M059J (cell line): ENCODE data around the gene ANKRD10. TPM values are rescaled to one million over a fixed set of nuclear protein-coding genes. Genes with fewer than 3 reads are reported as not detected.
A peak's percentile ranks its signal among the peaks of the same experiment; 100 is the strongest.

Experiments
- DNase-seq: peaks from one replicate; pipeline ENCODE4 v3.0.0-alpha.2; 2012; ENCODE audit warnings: low read depth
- total RNA-seq: library from RNA; depleted of rRNA; stranded (reverse); fragments of >200 nt; shearing (Covaris generic); gene quantifications from 2 replicates; pipeline ENCODE4 v1.2.3, GENCODE V29; 2014

Gene ANKRD10
- total RNA-seq, 1 experiment from 2014 or later, result 42.5 TPM

DNA sequence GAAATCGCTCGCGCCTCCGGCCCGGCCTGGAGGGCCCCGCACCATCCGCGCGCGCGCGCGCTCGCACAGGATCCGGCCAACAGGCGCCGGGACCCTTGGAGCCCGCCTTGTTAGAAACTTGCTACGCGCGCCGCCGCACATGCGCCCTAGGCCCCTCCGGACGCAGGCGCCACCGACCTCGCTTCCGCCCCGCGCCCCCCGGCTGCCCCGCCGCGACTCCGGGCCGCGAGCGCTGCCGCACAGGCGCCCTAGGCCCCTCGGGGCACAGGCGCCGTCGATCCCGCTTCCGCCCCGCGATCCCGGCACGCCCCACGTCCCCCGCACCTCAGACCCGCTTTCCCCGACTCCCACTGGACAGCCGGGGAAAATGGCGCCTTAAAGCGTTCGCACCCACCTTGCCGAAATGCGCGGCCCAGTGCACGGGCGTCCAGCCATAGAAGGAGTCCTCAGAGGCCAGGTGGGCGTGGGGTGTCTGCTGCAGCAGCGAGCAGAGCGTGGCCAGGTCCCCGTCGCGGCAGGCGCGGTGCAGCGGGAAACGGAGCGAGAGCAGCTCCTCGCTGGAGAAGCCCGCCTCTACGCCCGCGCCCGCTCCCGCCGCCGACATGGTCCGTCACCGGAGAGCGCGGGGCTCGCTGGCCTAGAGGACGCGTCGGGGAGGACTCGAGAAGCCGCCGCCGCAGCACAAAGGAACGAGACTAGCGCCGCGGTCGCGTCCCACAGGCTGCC, 375 bp downstream of the ANKRD10 start:
- peak; percentile 63 for DNase-seq

DNA sequence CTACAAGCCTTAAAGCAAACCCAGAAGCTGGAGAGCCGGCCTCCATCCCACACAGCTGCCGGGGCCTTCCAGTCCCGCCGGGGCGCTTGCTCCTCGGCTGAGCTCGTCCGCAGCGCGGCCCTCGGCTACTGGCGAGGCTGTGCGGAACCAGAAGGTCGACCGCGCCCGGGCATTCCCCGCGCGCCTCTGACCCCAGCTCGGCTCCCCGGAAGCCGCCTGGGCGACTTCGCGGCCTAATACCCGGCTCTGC, 863 bp downstream of the ANKRD10 start:
- no peak for DNase-seq

DNA sequence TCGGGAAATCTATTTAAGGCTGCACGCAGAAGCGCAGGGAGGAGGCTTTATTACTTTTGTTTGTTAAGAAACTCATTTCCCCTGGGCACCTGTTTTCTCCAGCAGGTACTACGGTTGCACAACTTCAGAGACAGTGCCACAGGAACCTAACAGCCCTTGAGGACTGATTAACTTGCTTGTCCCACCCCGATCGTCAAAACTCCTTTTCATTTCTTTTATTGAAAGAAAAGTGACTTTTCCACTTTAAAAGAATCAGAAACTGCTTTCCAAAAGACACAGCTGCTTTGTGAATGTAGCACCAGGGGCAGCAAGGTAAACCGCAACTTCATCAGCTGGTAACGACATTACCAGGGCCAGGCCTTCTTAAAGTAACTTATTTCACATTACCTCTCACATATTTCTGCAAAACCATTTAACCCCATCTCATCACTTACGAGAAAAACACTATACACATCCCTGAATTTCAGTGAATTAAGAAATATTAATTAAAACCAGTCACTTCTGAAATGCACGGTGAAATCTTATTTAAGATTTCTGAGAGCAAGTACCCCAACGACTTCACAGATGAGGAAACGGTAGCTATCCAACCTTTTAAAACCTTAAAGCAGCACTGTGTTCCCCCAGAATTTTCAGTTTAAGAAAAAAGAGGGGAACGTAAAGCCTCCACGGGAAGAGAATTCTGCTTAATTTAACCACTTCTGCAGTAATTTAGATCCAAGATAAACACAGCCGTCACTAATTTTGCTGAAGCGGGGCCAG, 1.4 kb downstream of the ANKRD10 start:
- DNase-seq, result peak; percentile 28

DNA sequence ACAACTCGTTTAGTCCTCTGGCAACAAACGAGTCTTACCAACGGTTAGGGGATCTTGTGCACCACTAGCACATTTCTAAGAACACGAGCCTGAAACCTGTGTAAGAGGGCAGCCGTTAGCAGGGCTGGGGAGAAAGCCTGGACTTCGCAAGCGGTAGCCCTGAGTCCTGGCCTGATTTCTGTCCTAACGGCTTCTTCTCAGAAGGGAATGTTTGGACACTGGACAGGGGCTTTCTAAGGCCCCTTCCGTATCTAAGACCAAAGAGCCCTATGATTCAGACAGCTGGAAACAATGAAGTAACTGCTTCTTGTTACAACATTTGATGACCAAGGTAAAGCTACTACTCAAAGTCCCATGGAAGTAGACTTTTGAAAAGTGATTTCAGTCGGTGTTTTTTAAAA, 2.2 kb downstream of the ANKRD10 start:
- peak; percentile 69 for DNase-seq

DNA sequence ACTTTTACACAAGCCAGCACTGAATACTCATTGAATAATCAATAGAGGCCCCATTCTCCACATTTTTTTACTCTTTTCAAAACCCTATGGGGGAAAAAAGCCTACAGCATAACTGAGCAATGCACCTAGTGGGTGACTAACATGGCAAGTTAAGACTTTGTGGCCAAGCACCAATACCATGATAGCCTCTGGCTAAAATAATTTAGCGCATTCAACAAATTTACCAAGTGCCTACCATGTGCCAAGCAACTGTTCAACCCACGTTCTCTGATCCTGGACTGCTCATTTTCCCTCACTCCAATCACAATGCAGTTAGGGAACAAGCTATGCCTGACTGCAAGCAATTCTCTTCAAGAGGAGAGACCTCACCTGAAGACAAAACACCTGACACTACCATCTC, 3.0 kb downstream of the ANKRD10 start:
- DNase-seq, result peak; percentile 84

DNA sequence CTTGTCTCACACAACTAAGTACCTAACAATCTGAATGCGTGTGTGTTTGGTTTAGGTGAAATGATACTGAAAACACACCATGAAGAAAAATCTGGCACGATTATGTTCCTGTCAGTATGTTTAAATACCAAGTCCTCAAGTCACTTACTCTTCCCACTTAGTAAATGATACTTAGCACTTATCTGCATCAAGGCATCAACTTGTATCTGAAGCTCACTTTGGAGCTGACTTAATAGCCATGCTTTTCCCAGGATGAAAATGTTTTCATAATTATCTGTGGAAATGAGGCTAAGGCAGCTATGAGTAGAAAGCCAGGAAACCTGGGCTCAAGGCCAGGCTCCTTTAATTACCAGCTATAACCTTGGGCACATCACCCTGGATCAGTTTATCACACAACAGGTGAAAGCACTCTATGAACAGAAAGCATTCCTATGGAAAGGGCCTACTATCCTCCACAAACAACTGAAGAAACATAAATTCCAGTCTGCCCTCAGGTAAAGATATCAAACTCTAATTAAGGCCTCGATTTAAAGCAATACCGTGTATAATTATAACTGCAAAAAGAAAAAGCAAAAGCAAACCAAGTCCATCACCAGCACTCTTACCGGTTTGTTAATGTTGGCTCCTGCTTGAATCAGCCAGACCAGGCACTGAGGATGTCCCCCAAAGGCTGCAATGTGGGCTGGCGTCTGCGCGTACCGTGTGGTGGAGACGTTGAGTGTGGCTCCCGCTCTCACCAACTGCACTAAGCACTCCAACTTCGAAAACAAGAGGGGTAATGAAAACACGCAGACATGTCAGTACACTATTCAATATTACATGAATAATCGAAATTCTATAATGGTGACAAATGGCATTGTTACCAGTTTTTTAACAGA, 4.6 kb downstream of the ANKRD10 start:
- no peak for DNase-seq

DNA sequence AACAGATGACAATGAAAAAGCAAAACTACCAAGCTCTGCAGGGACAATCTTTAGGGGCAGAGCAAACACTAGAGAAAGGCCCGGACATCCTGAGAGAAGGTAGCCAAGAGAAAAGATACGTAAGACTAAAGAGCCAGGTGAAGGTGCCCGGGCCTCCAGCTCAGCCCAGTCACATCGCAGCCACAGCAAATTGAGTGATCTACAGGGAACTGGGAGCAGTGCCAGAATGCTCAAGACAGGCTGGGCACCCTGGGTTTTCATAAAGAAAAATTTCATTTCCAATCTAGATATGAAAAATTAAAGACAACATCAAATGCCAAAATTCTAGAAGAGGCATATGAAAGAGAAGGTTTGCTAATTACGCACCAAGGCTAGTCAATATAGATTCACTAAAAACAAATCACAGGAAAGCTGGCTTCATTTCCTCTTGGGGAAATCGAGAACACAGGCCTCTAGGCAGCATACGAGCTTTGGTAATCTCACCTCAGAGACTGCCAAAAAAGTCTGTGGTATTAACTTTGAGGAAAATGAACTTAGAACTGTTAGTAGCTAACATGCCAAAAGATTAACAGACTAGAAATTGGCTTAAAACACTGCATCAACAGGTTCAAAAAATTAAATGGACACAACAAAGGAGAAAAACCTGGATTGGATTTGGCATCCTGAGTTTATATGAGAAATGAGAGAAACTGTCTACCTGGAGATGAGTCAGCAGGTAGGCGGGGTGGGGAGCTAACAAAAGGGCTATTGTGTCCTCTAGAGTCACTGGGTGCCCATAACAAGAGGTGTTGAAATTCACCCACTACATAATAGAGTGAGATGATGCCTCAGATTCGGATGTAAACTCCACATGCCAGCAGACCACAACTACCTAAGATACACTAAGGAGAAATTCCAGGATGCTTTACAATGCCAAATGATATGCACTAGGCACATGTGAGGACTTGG, 6.6 kb downstream of the ANKRD10 start:
- DNase-seq, result peak; percentile 67

DNA sequence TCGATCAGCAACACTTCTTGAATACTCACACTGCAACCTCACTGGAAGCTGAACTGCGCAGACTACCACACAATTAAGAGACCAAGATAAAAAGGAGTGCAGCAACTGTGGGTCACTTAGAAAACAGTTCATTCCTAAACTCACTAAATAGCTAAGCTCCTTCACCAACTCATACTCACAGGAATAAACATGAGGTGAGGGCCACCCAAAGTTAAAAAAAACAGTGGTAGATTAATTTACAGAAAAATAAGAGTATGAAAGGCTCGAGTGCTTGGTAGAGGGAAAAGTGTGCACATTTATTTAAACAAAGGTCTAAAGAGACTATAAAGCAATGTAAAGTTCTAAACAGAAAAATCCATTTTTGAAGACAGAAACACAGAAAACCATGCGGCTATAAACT, 7.6 kb downstream of the ANKRD10 start:
- no peak for DNase-seq

DNA sequence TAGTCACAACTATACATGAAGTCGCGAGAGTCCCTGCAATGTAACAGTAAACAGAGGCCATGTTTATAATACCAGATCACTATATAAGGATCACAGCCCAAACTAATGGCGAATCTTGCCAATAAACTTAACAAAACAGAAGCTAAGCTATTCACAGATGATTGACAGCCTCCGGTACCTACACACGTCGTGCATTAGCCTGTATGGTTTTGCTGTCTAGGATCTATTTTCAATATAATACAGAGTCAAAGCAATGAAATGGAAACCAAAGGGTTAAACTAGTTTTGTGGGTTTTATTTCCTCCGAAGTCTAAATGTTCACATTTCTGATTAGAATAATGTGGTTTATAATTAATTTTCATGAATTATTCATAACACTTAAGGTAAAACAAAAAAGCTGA, 10.1 kb downstream of the ANKRD10 start:
- no peak for DNase-seq

DNA sequence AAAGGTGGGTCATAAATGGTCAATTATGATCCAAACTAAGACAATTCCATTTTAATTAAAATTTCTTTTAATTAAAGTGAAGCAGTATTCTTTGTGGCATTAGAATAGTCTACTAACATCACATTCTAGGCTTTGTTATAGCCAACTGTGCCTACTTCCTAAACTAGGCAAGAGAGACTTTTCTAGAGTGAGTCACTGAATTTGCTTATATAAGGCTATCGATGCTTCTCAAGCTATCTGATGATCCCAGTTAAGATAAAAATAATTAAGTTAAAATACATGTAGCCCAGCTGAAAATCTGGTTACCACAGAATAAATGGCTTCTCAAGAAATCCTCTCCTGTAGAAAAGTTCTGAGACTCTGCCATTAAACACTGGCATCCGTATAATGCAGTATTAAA, 12.5 kb downstream of the ANKRD10 start:
- no peak for DNase-seq

DNA sequence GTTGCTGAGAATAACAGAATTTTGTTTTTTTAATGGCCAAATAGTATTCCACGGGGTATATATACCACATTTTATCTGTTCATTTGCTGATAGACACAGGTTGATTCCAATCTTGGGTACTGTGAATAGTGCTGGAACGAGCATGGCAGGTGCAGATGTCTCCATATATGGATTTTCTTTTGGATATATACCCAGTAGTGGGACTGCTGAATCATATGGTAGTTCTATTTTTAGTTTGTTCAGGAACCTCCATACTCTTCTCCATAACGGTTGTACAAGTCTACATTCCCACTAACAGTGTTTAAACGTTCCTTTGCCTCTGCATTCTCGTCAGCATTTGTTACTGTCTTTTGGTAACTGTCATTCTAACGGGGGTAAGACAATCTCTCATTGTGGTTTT, 17.3 kb downstream of the ANKRD10 start:
- no peak for DNase-seq

DNA sequence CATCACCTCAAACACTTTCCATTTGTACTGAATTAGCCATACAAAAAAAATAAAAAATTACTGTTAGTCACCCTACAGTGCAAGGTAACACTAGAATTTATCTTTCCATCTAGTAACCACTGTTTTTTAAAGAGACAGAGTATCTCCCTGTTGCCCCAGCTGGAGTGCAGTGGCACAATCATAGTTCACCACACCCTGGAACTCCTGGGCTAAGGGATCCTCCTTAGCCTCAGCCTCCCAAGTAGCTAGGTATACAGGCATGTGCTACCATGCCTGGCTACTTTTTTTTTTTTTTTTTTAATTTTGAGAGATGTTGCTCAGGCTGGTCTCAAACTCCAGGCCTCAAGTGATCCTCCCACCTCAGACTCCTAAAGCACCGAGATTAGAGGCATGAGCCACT, 17.9 kb downstream of the ANKRD10 start:
- DNase-seq, result no peak

DNA sequence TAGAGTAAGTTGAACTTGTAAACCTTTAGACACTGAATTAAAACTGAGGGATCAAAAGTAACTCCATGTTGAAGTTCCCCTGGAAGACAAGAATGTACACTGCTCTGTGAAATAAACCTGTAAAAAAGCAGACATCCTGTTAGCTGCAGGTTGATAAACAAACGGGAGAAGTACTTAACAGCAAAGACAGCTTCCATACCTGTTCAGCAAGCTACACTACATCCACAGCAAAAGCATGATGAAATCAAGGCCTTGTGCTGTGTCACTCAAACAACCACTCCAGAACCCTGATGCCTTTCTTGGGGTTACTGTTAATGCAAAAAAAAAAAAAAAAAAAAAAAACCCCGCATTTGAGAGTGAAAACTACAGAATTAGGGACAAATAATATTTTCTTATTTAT, 20.8 kb downstream of the ANKRD10 start:
- DNase-seq, result no peak

DNA sequence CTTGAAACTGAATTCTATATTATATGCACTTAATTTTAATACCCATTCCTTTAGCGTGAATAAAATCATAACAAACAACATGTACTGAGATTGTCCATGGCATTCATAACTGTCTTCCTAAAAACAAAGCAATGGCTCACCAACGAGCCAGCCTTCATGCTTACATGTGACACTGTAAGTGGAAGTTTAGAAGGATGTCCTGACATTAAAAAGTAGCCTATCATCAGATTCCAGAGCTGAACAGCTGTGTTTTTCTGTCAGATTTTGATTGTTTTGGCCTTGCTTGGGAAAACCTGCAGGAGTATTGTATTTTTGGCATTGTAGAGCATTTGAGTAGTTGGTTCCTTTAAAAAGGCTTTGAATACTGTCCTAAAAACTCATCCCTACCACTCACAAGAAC, 21.3 kb downstream of the ANKRD10 start:
- no peak for DNase-seq

DNA sequence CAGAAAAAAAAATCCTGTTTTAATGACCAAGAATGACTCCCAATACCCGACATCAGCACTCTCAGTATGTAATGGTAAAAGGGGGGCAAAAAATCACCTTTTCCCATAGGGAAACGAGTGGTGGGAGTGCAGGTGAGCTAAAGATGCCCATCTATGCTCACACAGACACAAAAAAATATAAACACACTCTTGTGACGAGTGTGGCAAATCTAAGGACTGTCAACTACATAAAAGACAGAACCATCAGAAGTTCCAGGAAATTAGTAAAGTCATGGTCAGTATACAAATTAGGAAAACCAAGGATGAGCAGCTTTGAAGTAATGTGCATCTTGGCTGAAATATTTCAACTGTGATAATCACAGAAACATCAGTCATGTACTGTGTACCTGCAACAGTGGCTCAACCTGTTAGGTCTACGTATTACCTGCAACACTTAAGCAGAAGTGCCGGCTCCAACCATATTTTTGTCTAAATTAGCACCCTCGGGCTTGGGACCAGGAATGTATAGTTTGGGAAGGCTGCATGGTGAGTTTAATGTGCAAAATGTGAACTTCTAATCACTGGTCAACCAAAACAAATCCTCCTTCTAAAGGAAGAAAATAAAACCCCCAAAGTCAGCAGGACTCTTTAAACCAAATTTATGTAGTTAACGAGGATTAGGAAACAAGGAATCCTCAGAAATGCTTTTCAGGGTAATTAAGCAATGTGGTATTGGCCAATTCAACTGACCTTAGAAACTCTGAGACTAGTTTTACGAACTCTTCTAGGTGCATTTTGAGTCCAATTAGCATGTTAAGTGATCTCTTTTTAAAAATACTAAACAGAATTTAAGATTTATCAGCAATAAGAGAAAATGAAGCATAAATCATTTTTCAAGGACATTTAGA, 24.3 kb downstream of the ANKRD10 start:
- no peak for DNase-seq

DNA sequence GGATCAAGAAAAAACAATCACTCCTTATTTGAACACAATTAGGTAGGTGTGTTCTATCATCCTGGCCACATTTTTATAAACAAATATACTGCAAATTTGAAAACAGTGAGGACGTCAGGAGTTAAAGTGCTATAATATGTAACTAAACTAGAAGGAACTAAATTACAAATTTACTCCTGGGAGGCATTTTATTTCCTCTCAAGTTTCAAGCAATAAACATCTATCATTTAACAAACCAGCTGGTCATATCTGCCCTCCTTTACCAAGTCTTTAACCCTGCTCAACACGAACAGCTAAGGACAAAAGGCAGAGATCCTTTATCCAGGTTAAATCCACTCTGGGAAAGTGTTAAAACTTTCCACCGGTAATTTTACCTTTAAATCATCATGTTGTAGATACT, 26.5 kb downstream of the ANKRD10 start:
- no peak for DNase-seq

DNA sequence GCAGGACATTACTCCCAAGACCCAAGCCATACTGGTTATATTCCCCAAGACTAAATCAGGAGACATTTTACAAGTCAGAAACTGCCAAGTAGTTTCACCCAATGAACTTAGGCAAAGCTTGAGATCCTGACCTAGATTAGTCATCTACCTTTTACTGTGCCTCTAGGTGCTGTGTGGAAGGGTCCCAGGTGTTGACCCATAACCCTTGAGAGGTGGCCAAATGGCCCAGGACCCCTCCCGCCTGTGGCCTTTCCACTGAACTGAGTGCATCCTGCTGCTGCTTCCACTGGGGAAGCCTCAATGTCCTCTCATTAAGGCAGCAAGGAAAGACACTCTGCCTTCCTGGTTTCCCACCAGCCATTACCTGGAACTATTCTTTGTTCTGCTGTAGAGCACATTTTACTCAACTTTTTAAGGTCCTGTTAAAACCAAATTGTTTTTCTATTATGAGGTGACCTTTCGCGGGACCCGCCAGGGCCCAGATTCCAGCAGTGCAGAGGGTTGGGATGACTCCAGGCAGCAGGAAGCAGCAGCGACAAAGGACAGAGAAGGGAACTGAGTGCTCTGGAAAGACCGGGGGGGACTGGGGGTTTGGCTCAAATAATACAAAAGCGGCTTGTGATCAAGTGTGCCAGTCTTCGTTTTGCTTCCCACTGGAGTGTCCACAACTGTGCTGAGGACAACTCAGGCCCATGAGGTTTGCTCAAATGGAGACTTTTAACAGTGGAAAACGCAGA, 27.1 kb downstream of the ANKRD10 start:
- DNase-seq, result no peak

DNA sequence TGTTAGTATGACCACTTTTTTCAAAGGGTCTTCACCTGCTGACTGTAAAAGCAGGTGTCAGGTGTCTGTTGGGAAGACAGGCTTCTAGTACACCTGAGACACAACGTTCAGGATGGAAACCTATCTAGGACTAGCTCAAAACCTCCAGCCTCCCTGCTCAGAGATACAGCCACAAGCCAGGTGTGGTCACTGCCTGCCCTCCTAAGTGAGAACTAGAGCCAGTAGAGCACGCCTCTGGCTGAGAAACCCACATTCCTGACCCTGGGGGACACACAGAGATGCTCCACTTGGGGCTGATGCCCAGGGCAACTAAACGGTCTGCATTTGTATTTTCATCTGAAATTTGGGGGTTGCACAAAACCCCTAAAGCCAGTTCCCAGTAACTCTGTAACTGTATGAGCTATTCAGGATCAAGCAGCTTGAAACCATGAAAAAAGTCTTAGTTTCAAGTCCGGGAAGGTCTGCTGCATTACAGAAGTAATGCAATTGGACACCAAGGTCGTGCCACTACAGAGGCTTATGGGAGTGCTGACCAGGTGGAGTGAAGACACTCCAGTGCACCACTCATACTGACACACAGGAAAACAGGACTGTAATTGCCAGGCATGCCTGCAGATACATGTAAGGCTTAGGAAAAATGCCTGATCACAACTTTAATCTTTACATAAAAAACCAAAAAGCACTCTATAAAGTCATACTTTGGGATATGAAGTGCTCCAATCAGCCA, 27.8 kb downstream of the ANKRD10 start:
- peak; percentile 18 for DNase-seq
